GF-D8 (cell line): ENCODE measurements around the gene SUCO.
"Not testable (repeated sequence)": the region's sequence is repeated elsewhere in the genome, so short reads cannot be mapped to it uniquely, and the experiment has no call there.

Experiments
- DNase-seq: peaks from one replicate; lab custom pipeline; 2025; lab: John Stamatoyannopoulos, UW

SUCO gene

DNA sequence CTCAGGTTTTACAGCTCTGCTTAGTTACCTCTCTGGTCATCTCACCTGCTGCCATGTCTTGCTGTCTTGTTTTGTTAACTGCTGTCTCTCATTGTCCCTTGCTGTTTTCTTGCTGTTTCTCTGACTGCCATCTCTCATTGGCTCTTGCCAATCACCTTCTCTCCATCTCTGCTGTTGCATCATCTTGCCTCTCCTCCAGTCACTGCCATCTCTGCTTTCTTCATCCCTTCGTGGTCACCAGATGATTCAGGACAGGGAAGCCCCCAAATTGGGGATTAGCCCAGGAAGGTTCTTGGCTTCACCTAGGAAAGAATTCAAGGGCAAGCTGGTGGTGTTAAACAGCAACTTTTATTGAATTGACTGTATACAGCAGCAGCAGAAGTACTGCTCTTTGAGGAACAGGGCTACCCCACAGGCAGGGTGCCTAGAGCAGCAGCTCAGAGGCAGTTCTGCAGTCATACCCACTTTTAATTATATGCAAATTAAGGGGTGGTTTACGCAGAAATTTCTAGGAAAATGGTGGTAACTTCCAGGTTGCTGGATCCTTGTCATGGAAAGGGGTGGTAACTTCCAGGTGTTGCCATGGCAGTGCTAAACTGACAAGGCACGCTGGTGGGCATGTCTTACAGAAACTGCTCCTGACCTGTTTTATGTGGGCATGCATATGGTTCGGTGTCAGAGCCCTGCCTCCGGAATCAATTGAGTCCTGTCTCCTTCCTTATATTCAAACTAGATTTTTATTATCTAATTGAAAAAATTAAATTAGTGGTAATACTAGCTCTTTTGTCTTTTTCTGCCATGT lies 33.4 kb downstream of the SUCO start:
- no peak for DNase-seq

DNA sequence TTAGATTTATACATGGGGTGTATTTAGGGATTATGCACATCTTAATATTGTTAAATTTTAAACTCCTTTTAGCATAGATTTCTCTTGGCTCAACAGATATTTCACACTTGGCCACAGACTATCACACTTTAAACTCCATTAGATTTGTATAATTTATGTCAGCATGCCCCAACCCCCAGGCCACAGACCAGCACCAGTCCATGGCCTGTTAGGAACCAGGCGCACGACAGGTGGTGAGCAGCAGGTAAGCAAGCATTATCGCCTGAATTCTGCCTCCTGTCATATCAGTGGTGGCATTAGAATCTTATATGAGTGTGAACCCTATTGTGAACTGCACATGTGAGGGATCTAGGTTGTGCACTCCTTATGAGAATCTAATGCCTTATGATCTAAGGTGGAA lies 34.8 kb downstream of the SUCO start:
- no peak for DNase-seq

DNA sequence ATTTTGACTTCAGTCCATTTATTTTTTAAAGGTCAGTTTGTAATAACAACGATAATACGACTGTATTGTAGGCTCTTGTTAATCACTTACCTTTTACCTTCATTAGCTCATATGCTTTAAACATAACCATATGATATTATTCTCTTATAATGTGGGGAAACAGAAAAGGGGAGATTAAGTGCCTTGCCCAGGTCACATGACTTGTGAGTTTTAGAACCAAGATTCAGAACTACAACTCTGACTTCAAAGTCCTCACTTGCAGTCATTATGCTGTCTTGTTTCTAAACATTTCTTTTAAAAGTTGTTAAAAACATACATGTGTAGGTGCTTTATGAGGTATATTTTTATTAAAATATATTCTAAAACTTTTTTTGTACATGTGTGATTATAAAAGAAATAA lies 41.1 kb downstream of the SUCO start:
- no peak for DNase-seq

DNA sequence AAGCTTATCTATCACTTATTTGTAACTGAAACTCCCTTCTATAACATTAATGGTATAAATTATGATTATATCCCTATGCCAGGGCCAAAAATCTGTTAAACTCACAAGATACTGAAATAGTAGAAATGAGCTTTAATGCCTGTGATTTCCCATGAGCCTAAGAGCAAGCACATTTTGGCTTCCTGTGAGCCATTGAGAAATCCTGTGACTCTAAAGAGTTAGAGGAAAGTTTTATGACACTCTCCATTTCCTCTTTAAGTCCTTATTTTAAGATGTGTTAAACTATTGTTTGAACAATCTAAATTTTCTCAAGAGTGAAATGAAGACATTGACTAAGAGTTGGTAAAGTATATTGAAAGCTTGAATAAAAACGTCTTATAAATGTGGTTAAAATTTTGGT lies 45.6 kb downstream of the SUCO start:
- DNase-seq, result peak; percentile 11

DNA sequence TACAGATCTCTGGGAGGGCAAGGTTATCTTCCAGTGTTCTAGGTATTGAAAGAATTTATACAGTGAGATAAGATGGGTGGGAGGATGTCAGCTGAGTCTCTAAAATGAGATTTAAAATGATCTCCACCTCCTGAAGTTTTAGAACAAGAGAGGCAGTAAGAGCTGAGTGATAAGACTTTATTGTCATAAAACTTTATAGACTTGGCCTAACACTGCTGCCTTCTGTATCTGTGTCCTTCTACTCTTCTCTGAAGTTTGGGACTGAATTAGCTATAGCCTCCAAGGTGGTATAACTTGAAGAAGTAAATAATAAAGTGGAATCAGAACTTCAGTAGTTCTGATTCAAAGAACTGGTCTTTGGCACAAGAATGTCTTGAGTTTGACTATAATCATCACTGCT lies 48.3 kb downstream of the SUCO start:
- no peak for DNase-seq

DNA sequence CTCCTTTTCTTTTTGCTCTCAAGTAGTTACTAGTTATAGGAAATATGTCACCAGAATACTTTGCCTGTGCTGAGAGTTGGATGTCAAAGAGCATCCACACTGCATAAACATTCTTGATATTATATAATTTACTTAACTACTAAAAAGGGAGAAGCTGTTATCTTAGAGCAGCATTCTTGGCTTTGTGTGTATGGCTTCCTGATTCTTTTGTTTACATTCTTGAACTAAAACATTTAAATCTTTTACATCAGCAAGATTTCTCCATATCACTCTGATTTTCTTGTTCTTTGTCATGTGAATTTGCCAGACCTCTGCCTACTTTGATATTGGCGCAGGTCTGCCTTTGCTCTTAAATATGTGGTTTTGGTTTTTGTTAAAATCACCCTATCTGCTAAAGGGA lies 48.8 kb downstream of the SUCO start:
- no peak for DNase-seq

DNA sequence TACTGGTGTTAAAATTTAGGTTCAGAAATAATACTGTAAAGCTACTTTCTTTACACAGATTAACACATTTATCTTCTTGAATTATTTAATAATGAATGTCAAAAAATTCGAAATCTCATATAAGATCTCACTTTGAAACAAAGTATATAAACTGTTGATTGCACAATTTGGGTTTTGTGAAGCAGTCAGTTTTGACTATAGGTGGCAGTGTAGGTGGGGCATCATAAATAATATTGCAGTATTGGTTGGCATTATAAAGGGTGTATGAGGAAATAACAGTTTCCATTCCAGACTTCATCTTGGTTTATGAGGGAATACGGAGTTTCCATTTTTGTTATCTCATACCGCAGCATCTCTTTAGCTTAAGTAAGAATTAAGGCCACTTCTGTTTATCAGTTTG lies 49.9 kb downstream of the SUCO start:
- no peak for DNase-seq

DNA sequence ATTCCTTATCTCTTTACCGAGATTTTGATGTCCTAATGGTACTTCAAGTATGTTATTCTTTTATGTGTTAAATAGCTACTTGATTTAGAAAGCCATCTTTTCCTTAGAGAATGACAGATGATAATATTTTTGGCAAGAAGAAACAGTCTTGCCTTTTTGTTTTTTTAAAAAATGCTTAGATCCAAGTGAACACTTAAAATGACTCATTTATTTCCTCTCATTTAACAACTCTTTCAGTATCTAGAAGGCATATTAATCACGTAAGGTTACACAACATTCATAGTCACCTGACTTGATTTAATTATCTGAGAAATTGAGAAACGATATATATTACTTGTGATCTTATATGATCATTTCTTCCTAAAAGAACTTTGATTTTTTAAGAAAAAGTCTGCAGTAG lies 52.4 kb downstream of the SUCO start:
- DNase-seq, result no peak

DNA sequence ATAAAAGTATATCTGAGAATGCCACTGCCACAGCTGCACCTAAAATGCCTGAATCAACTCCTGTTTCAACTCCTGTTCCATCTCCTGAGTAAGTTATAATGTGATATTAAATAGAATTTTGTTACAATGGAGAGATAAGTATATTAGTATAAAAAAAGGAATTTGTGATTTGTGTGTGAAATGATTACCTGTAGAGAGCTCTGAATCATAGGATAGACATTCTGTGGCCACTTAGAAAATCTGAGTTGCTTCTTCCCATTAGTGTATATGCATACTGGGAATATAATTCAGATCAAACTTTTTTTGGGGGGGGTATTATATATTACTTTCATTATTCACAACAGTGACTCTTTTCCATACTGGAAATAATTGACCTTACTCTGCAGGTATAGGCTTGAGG lies 52.9 kb downstream of the SUCO start:
- no peak for DNase-seq

DNA sequence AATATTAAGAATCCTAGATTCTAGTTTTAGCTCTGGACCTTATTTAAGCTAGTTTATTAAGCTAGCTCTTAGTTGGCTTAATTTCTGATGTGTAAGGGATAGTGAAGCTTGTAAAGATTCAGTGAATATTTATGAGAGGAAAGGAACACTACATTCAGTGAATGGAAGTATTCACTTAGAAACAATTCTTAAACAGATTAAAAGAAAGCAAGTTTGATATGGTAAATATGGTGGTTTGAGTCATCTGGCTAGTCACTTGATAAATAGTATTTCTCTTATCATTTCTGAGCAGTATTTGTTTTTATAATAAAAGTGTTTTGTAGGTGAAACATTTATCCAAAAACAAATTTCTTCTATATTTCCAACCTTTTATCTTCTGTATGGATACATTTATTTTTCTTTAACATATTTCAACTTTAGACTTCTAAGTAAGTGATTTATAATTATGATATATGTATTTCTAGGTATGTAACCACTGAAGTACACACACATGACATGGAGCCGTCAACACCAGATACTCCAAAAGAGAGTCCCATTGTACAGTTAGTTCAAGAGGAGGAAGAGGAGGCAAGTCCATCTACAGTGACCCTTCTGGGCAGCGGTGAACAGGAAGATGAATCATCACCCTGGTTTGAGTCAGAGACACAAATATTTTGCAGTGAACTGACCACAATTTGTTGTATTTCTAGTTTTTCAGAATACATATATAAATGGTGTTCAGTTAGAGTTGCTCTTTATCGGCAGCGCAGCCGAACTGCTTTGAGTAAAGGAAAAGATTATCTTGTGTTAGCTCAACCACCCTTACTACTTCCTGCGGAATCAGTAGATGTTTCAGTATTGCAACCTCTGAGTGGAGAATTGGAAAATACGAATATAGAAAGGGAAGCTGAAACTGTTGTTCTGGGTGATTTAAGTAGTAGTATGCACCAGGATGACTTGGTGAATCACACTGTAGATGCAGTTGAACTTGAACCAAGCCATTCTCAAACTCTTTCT lies 55.6 kb downstream of the SUCO start:
- DNase-seq, result no peak

DNA sequence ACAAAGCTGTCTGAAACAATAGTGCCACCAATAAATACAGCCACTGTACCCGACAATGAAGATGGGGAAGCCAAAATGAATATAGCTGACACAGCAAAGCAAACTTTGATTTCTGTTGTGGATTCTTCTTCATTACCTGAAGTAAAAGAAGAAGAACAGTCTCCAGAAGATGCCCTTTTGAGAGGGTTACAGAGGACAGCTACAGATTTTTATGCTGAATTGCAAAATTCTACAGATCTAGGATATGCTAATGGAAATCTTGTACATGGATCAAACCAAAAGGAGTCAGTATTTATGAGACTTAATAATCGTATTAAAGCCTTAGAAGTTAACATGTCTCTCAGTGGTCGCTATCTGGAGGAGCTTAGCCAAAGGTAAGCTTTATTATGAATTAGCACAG lies 56.6 kb downstream of the SUCO start:
- no peak for DNase-seq

DNA sequence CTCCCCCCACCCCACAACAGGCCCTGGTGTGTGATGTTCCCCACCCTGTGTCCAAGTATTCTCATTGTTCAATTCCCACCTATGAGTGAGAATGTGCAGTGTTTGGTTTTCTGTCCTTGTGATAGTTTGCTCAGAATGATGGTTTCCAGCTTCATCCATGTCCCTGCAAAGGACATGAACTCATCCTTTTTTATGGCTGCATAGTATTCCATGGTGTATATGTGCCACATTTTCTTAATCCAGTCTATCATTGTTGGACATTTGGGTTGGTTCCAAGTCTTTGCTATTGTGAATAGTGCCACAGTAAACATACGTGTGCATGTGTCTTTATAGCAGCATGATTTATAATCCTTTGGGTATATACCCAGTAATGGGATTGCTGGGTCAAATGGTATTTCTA lies 58.5 kb downstream of the SUCO start:
- DNase-seq, result not testable (repeated sequence)

DNA sequence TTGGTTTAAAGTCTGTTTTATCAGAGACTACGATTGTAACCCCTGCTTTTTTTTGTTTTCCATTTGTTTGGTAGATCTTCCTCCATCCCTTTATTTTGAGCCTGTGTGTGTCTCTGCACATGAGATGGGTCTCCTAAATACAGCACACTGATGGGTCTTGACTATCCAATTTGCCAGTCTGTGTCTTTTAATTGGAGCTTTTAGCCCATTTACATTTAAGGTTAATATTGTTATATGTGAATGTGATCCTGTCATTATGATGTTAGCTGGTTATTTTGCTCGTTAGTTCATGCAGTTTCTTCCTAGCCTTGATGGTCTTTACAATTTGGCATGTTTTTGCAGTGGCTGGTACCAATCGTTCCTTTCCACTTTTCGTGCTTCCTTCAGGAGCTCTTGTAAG lies 62.1 kb downstream of the SUCO start:
- not testable (repeated sequence) for DNase-seq

DNA sequence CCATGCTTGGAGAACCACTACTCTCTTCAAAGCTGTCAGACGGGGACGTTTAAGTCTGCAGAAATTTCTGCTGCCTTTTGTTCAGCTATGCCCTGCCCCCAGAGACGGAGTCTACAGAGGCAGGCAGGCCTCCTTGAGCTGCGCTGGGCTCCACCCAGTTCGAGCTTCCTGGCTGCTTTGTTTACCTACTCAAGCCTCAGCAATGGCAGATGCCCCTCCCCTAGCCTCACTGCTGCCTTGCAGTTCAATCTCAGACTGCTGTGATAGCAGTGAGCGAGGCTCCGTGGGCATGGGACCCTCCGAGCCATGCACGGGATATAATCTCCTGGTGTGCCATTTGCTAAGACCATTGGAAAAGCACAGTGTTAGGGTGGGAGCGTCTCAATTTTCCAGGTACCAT lies 63.8 kb downstream of the SUCO start:
- not testable (repeated sequence) for DNase-seq

DNA sequence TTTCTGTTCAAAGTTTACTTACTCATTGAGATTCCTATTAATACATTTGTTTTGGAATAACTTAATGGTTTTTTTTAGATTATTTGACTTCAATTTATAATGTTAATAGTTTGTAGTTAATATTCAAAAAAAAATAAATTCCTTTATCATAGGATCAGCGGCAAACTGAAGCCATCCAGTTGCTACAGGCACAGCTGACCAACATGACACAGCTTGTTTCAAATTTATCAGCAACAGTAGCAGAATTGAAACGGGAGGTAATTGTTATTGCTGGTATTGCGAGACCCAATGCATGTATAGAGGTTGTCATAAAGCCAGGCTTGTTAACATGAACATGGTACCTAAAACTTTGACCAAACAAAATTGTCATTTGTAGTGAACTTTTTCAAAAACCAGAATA lies 67.0 kb downstream of the SUCO start:
- no peak for DNase-seq

DNA sequence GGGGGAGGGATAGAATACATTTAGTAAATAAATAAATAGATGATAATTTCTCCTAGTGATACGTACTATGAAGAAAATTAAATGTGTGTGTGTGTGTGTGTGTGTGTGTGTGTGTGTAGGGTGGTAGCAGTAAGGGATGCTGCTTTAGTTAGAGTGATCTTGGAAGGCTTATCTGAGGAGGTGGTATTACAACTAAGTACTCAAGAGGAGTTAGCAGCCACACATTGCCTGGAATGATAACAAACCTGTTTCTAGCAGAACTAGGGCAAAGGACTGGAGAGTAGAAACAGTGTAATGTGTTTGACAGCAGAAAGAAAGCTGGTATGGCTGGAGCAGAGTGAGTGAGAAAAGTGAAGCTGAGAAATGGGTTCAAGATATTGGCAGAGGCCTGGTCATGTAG lies 67.7 kb downstream of the SUCO start:
- DNase-seq, result no peak

DNA sequence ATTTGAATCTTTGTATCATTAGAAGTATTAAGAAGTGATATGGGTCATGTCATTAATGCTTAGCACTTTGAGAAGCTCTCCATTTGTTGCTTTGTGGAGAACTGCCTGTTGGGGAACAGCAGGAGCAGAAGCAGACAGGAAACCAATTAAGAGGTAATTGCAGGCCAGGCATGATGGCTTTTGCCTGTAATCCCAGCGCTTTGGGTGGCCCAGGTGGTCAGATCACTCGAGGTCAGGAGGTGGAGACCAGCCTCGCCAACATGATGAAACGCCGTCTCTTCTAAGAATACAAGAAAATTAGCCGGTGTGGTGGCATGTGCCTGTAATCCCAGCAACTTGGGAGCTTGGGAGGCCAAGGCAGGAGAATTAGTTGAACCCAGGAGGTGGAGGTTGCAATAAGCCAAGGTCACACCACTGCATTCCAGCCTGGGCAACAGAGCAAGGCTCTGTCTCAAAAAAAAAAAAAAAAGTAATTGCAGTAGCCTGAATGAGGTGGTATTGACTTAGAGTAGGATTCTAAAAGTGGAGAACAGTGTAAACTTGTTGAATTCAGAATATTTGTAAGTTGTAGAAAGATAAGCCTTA lies 68.2 kb downstream of the SUCO start:
- DNase-seq, result no peak

DNA sequence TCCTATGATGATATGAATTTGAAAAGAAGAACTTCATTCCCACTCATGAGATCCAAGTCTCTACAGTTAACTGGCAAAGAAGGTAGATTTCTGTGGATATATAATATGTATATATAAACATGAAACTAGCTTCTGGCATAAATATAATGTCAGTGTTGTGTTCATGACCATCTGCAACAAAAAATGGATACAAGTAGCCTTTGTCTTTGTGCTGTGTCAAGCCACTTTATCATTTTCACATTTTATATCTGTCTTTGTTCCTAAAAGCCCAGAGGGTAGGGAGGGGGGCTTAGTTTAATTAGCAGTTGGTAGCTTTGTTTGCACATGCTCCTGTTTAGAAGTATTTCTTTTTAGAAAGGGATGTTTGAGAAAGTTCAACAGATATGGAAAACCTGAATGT lies 69.8 kb downstream of the SUCO start:
- DNase-seq, result no peak

DNA sequence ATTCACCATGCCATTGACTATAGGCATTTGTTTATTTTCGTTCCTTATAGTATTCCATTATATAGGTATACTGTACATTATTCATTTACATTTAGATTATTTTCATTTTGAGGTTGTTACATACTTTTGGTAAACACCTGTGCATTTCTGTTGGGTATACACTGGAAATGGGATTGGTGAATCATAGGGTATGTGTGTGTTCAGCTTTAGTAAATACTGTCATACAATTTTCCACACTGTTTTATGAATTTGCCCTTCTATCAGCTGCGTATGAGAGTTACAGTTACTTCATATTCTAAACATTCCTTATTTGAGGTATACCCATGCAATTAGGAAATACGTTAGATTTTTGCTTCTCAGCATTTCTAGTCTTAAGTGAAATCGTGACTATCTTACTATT lies 70.9 kb downstream of the SUCO start:
- DNase-seq, result no peak

DNA sequence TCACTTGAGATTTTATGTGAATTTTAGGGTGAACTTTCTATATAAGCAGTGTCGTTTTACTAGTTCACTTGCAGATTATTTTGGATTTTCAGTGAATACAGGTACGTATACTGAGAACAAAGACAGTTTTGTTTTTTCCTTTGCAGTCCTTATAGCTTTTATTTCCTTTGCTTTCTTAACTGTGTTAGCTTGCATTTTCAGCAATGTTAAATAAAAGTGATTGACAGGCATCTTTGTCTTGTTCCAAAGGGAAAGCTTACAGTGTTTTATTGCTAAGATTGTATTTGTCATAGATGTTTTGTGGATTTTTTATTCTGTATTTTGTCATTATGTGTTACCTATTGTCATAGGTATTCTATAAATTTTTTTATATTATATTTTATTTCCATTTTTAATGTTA lies 72.7 kb downstream of the SUCO start:
- DNase-seq, result no peak

DNA sequence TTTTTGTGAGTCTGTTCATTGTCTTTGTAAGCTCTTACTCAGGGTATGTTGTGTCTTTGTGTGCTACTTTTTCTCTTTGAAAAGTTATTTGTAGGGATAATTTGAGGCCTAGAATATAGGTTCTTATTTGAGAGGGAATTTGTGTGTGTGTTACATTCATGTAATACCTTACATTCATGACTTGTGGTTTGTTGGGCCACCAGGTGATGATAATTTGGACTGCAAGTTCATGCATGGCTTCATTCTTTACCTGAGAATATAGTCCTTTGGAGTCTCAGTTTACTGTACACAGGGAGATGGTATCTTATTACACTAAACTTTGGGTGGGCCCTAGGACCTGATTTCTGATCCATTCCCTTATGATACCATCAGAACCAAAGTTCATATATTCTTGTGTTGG lies 74.2 kb downstream of the SUCO start:
- DNase-seq, result no peak

DNA sequence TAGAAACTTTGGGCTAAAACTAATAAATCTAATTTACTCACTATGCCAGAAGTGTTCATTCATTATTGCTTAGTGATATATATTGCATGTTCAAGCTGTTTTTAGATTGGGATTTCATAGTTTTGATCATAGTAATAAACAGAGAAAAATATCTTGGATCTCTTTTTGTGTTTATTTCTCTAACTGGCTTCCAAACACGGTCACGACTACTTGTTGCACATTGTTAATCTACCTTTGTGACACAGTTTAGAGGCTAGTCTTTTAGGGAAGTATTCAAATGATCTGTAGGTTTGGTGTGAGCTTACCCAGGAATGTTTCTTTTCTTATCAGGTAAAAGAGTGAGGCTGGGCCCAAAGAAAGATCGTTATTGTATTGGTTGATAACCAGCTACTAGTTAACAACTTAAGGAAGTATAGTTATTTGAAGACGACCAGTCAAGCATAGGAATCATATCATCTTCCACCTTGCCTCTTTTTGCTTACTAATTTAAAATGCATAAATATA lies 75.2 kb downstream of the SUCO start:
- no peak for DNase-seq

DNA sequence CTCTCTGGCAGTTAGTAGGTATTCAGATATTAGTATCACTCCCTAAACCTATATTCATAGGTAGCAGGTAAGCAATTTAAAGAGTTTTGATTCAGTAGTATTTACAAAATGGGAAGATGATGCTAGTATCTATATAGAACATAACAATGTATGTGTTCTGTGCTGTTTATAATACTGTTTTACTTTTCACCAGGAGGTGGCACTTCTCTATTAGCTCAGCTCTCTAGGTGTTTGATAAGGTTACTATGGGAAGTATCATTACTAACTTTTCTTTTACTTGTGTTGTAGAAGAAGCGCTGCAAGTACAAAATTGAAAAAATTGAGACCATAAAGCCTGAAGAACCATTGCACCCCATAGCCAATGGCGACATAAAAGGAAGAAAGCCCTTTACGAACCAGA lies 76.6 kb downstream of the SUCO start:
- DNase-seq, result no peak
